Thymus (tissue), 11 donors: Measurements from ENCODE around the gene SSUH2. TPM values are rescaled to one million over a fixed set of nuclear protein-coding genes. Genes with fewer than 3 reads are reported as not detected.

Experiments
- DNase-seq, 9 donors: peaks; one replicate each; pipeline ENCODE4 v3.0.0-alpha.2; 2013; ENCODE audit warnings: low spot score in 9 of 9, low read depth in 6 of 9, missing footprints in 1 of 9
- H3K27ac ChIP-seq, 2 donors: one replicate each; pipeline ENCODE4 v1.5.1; 2013; ENCODE audit warnings: control low read depth in 1 of 2, low read depth in 1 of 2, low read length in 1 of 2, mild to moderate bottlenecking in 1 of 2, moderate library complexity in 1 of 2
- H3K27me3 ChIP-seq, 2 donors: one replicate each; pipeline ENCODE4 v1.5.1; 2013; ENCODE audit warnings: low read length in 1 of 2; ENCODE audit not compliant: control insufficient read depth in 2 of 2, insufficient read depth in 1 of 2
- H3K36me3 ChIP-seq, 2 donors: one replicate each; pipeline ENCODE4 v1.5.1; 2013; ENCODE audit warnings: low read length in 1 of 2, mild to moderate bottlenecking in 1 of 2, moderate library complexity in 1 of 2; ENCODE audit not compliant: control insufficient read depth in 2 of 2, insufficient read depth in 2 of 2
- H3K4me1 ChIP-seq, 2 donors: one replicate each; pipeline ENCODE4 v1.5.1; 2013; ENCODE audit warnings: low read length in 2 of 2; ENCODE audit not compliant: control insufficient read depth in 2 of 2, insufficient read depth in 2 of 2
- H3K4me3 ChIP-seq, 2 donors: one replicate each; pipeline ENCODE4 v1.5.1; 2013; ENCODE audit warnings: low read length in 2 of 2, control low read depth in 1 of 2, mild to moderate bottlenecking in 1 of 2
- H3K9me3 ChIP-seq, 2 donors: one replicate each; pipeline ENCODE4 v1.5.1; 2013; ENCODE audit warnings: low read length in 1 of 2, mild to moderate bottlenecking in 1 of 2; ENCODE audit not compliant: control insufficient read depth in 2 of 2, insufficient read depth in 1 of 2
- WGBS: extraction: QIAGEN DNeasy Blood & Tissue Kit; methylation state at CpG from one replicate; pipeline ENCODE4 v1.1.7; 2013; 5-methylcytosine and 5-hydroxymethylcytosine counted together
- polyA plus RNA-seq: library from polyadenylated mRNA; stranded (reverse); fragments of 200-250 nt; gene quantifications from one replicate; pipeline ENCODE4 v1.2.3, GENCODE V29; 2013
- total RNA-seq: library from RNA; stranded (reverse); fragments of 120-200 nt; gene quantifications from one replicate; pipeline ENCODE4 v1.2.4, GENCODE V29; 2013
- donor health status: healthy.

The SSUH2 gene
- total and polyA plus RNA-seq, 2 donors, result 0.47 to 1.0 TPM

DNA sequence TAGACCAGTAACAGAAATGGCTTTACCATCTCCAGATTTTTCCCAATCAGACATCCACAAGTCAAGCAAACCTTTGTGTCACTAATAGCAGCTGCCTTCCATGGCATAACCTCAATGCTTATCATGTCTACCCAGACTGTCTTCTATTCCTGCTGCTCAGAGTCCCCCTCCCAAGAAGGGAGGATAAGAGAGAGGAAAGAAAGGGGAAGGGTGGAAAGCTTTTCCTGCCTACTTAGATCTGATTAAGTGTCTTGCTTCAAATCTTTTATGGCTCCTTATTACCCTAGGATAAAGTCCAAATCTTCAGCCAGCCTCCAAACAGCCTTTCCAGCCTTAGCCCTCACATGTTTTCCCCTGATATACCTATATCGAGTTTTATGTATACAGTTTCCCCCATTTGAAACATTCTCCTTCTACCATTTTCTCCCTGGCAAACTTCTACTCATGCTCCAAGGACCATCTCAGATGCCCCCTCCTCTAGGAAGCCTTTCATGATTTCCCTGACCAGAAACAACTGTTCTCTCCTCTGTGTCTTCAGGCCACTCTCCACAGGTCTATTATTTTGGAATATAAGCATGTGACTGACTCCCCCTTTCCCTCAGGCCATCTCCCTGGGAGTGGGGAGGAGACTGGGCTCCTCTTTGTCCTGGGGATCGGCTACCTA, 7.9 kb upstream of the SSUH2 start:
- DNase-seq, result no peak
- H3K4me1 ChIP-seq, result no peaks in the 10 kb centered on the region
- H3K4me3 ChIP-seq, result no peak overlapping the region
- H3K27ac ChIP-seq, result no peak overlapping the region
- no peaks in the 10 kb centered on the region for H3K9me3 ChIP-seq
- H3K36me3 ChIP-seq, result no peaks in the 10 kb centered on the region
- WGBS, result 92% methylated on average over 2 of the region's 2 CpGs
- no peaks in the 10 kb centered on the region for H3K27me3 ChIP-seq

DNA sequence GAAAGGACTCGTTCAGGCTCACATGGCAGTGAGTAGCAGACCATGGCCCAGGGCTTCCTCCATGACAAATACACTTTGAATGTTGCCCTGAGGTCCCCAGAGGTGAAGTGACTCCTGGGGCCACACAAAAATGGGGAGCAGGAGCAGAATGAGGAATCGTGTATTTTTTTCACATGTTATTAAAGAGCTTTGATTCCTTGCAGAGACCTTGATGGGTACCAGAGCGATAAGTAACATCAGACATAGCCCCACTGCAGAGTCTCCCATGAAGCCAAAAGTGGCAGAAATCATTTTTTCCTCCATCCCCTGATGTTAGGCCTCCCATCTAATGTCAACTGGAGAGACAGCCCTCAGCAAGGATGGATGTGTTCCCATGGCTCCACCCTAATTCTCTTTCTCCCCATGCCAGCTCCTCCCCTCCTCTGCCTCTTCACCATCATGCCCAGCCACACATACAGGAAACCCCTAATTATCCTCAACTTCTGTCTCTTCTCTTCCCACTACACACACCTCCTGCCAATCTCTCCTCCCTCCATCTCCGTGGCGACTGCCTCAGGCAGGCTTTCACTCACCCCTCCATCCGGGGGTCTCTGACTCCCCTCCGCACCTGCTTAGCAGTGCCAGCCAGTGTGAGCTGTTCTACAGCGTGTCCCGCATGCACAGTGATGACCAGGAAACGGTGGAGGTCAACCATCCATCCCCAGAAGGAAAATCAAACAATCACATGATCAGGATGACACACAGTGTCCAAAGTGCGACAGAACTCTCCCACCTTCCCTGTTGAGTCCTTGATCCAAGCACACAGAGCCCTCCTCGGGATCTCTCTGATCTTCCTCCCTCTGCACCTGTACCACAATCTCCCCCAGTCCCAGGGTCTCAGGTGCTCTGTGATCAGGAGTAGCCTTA, 7.1 kb upstream of the SSUH2 start:
- no peaks in the 10 kb centered on the region for H3K27me3 ChIP-seq
- H3K4me3 ChIP-seq, result no peak overlapping the region
- no peaks in the 10 kb centered on the region for H3K9me3 ChIP-seq
- no peak overlapping the region for H3K27ac ChIP-seq
- H3K36me3 ChIP-seq, result no peaks in the 10 kb centered on the region
- no peak for DNase-seq
- H3K4me1 ChIP-seq, result no peaks in the 10 kb centered on the region
- 82% methylated on average over 12 of the region's 12 CpGs for WGBS

DNA sequence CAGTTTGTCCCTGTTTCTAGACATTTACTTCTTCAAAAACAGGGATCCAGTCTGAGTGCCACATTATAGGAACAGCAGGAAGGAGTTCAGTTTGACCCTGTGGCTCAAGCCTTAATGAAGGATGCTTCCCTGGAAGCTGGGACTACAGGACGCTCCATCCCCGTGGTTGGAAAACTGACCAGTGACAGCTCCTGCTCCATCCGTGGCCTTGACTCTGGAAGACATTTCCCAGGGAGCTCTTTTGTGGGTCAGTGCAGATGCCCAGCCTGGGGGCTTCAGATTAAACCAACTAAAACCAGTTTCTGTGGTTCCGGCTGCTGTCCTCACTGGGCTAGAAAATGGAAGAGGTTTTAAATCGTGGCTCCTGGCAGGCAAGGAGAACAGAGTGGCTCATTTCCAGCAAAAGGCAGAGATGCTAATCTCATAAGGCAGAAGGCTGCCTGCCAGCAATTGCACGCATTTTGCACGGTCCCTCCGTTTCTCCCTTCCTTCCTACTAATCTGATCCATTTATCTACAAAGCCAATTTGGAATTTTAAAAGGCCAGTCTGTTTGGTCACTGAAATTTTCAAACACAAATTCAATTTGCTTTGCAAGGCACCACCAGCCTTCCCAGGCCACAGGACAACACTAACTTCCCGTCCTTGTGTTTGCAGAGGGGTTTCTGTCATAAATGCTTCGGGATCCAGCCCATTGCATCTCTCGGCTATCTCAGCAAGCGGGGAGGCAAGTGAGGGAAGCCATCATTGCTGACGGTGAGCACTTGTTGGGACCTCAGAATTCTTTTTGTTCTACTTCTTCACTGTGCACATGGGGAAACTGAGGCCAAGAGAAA, 6.2 kb upstream of the SSUH2 start:
- Histone ChIP-seq H3K27ac (no peak overlapping the region), H3K4me3 (no peak overlapping the region), H3K27me3 (no peaks in the 10 kb centered on the region), H3K4me1 (no peaks in the 10 kb centered on the region), H3K36me3 (no peaks in the 10 kb centered on the region), H3K9me3 (no peaks in the 10 kb centered on the region)
- no peak for DNase-seq
- 87% methylated on average over 13 of the region's 13 CpGs for WGBS

DNA sequence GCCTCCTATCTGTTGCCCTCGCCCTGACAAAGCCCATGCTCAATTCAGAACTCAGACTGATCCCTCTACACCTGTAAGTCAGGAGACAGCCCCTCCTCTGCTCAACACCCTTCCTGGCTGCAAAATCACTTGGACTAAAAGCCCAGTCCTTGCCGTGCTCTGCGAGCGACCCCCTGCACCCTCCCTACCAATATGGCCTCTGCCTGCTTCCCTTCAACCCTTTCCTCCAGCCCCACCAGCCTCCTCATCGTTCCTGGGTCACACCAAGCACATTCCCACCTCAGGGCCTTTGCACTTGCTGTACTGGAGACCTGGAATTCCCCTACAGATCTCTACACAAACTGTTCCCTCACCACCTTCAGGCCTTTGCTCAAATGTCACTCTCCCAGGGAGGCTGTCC, 5.2 kb upstream of the SSUH2 start:
- no peaks in the 10 kb centered on the region for H3K4me1 ChIP-seq
- no peak overlapping the region for H3K27ac ChIP-seq
- WGBS, result 92% methylated on average over 5 of the region's 5 CpGs
- no peak for DNase-seq
- no peaks in the 10 kb centered on the region for H3K9me3 ChIP-seq
- H3K36me3 ChIP-seq, result no peaks in the 10 kb centered on the region
- no peaks in the 10 kb centered on the region for H3K27me3 ChIP-seq
- no peak overlapping the region for H3K4me3 ChIP-seq

DNA sequence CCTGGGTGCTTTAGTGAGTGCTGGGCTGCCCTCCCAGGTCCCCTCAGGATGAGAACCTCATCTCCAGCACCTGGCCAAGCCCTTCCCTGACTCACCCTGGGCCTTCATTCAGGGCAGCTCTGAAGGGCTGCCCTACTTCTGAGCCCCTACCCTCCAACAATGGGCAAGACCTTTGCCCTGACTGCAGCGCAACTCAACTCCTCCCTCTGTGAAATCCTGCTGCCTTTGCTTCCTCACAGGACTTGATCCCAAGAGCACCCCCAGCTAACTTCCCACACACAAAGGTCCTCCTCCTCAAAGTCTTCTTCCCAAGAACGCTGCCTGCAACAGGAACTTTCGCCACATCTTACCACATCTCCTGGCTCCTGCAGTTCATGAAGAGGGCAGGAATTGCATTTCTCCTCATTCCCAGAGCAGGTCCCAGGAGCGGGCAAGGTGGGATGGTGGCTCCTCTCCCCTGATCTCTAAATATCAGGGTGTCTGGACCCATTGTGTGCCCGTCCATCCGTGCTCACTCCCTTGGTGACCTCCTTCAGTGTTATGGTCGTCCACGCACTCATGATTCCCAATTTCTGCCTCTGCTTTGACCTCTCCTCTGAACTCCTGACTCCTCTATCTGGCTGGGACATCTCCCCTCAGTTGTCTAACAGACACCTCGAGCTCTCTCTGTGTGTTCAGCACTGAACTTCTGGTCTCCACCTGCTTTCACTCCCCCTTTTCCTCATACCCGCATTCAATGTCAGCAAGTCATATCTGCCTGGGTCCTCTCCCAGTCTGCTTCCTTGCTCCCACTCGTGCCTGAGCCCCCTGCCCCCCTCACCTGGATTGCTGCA, 4.5 kb upstream of the SSUH2 start:
- no peak for DNase-seq
- H3K27me3 ChIP-seq, result no peaks in the 10 kb centered on the region
- H3K36me3 ChIP-seq, result no peaks in the 10 kb centered on the region
- H3K4me3 ChIP-seq, result no peak overlapping the region
- no peaks in the 10 kb centered on the region for H3K4me1 ChIP-seq
- H3K9me3 ChIP-seq, result no peaks in the 10 kb centered on the region
- H3K27ac ChIP-seq, result no peak overlapping the region
- WGBS, result 87% methylated on average over 11 of the region's 11 CpGs

DNA sequence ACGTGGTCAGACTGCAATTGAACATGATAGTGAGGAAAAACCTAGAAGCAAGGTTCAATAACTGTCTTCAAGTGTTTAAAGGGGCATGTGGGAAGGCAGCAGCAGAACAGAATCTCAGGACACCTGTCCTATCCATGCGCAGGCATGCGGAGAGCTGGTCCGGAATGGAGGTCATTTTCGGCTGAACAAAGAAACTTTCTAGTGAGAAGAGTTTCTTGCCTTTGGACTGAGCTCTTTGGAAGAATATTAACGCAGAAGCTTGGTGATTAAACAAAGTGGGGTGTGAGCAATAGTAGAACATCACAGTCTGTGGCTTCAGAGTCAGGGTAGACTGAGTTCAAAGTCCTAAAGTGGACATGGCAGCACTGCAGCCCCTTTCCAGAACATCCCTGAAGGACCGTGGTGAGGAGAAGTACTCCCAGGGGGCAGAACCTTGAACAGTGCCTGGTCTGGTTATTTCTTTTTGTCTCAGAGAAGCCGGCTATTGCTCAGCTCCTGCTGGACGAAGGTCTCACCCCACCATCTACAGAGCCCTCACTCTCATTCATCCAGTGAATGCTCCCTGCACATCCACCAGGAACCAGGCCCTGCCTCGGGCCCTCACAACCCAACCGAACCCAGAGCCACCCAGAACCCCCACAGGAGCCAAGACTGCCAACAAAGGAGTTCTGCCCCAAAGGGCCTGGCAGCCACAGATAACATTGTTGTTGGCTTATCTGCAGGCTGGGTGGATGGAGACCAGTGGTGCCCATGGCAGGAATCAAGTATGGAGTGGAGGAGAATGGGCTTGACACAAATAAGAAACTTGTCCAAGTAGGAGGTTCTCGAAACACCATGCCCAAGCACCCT, 2.8 kb upstream of the SSUH2 start:
- 94% methylated on average over 12 of the region's 12 CpGs for WGBS

DNA sequence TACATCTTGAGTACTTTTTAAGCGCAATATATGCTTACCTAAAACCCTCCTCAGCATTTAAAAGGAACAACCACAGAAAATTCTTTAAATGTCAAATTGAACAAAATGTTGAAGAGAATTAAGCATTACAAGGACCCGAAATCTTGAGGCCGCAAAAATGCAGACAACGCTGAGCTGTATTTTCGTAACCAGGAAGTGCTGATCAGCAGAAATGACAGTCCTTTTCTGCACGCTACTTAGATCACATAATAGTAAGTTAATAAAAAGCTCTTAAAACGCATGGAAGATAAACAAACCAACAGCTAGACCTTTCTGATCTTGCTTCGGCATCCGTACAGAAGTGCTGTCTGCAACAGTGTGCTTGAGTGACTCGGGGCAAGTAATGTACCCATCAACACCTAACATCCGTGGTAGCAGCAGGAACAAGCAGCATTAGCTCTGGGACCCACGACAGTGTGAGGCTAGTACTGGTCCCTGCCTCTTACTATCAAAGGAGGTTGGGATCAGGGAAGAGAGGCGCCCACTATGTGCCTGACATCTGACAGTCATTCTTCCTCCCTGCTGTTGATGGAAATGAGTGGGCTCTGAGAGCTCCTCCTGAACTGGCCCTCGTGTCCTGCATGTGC, 1.8 kb upstream of the SSUH2 start:
- WGBS, result 95% methylated on average over 14 of the region's 14 CpGs
- Histone ChIP-seq H3K36me3 (no peaks in the 10 kb centered on the region), H3K27ac (no peak overlapping the region), H3K4me3 (no peak overlapping the region), H3K27me3 (no peaks in the 10 kb centered on the region), H3K9me3 (no peaks in the 10 kb centered on the region), H3K4me1 (no peaks in the 10 kb centered on the region)
- DNase-seq, result no peak

More for the DNA sequence above, 2.8 kb upstream of the SSUH2 start:
- H3K27ac ChIP-seq, result no peak overlapping the region
- no peaks in the 10 kb centered on the region for H3K36me3 ChIP-seq
- DNase-seq, result no peak
- H3K9me3 ChIP-seq, result no peaks in the 10 kb centered on the region
- no peaks in the 10 kb centered on the region for H3K4me1 ChIP-seq
- H3K27me3 ChIP-seq, result no peaks in the 10 kb centered on the region
- H3K4me3 ChIP-seq, result no peak overlapping the region

DNA sequence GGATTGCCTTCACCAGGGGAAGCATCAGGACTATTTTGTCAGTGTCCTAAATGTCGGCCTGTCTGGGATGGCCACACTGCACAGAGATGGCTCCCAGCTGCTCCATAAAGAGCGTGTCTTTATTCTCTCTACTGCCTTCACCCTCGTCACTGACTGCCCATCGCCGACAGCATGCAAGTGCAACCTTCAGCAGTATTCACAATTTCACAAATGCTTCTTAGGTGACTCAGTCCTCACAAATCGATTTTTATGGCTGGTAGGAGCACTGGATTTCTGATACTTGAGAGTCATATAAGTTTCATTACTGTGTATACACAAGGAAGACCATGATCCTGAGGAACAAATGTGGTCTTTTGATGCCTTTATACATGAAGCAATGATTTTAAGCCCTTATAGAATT, 1.1 kb upstream of the SSUH2 start:
- Histone ChIP-seq H3K36me3 (no peaks in the 10 kb centered on the region), H3K27me3 (no peaks in the 10 kb centered on the region), H3K27ac (no peak overlapping the region), H3K9me3 (no peaks in the 10 kb centered on the region), H3K4me1 (no peaks in the 10 kb centered on the region), H3K4me3 (no peak overlapping the region)
- DNase-seq, result no peak
- 85% methylated on average over 6 of the region's 6 CpGs for WGBS
